Neuronal stem cell (in vitro differentiated cells): Measurements from ENCODE around the gene NUBPL.

Experiments
- DNase-seq: peaks from one replicate; pipeline ENCODE4 v3.0.0-alpha.2; 2013; ENCODE audit warnings: low spot score
- H2AFZ ChIP-seq: one replicate; pipeline ENCODE4 v1.6.1; 2013; ENCODE audit warnings: mild to moderate bottlenecking, low read length, inconsistent platforms
- H2AK5ac ChIP-seq: 2 replicates; pipeline ENCODE4 v1.6.1; 2013; ENCODE audit warnings: low read depth, mild to moderate bottlenecking, inconsistent platforms, low read length, moderate library complexity, mixed read lengths
- H2BK120ac ChIP-seq: 2 replicates; pipeline ENCODE4 v1.6.1; 2013; ENCODE audit warnings: low read depth, mild to moderate bottlenecking, inconsistent platforms, low read length, moderate library complexity, mixed read lengths
- H2BK12ac ChIP-seq: one replicate; pipeline ENCODE4 v1.6.1; 2013; ENCODE audit warnings: low read length, inconsistent platforms
- H2BK15ac ChIP-seq: 2 replicates; pipeline ENCODE4 v1.6.1; 2013; ENCODE audit warnings: mild to moderate bottlenecking, low read length, inconsistent platforms, mixed read lengths
- H2BK5ac ChIP-seq: one replicate; pipeline ENCODE4 v1.6.1; 2013; ENCODE audit warnings: inconsistent platforms, mild to moderate bottlenecking, low read length, moderate library complexity
- H3K14ac ChIP-seq: one replicate; pipeline ENCODE4 v1.6.1; 2013; ENCODE audit warnings: low read length, inconsistent platforms
- H3K18ac ChIP-seq: 2 replicates; pipeline ENCODE4 v1.6.1; 2013; ENCODE audit warnings: low read length, inconsistent platforms
- H3K23ac ChIP-seq: 2 replicates; pipeline ENCODE4 v1.6.1; 2013; ENCODE audit warnings: low read depth, mild to moderate bottlenecking, mixed read lengths, low read length, inconsistent platforms; ENCODE audit not compliant: poor library complexity
- H3K27ac ChIP-seq: replicated peaks from 3 replicates; pipeline ENCODE4 v1.5.1; 2013; ENCODE audit warnings: low read length, inconsistent platforms
- H3K27me3 ChIP-seq, 3 experiments: 2 replicates each; pipeline ENCODE4 v1.6.1; 2013; ENCODE audit warnings: low read length in 3 of 3, mild to moderate bottlenecking in 2 of 3, inconsistent platforms in 1 of 3, low read depth in 1 of 3, mixed read lengths in 1 of 3, moderate library complexity in 1 of 3; ENCODE audit not compliant: control insufficient read depth in 3 of 3, insufficient read depth in 3 of 3
- H3K36me3 ChIP-seq, 2 donors: replicated peaks in 1 of 2; 2 replicates each; pipeline ENCODE4 v1.6.1; 2013; ENCODE audit warnings: low read length in 2 of 2; ENCODE audit not compliant: control insufficient read depth in 2 of 2, insufficient read depth in 2 of 2
- H3K4ac ChIP-seq: 2 replicates; pipeline ENCODE4 v1.6.1; 2013; ENCODE audit warnings: inconsistent platforms, mild to moderate bottlenecking, low read length, moderate library complexity
- H3K4me1 ChIP-seq, 2 donors: 1 replicate in 1 of 2; 2 replicates in 1 of 2; pipeline ENCODE4 v1.6.1; 2013; ENCODE audit warnings: low read length in 2 of 2, low read depth in 1 of 2; ENCODE audit not compliant: control insufficient read depth in 2 of 2, insufficient read depth in 1 of 2
- H3K4me2 ChIP-seq: one replicate; pipeline ENCODE4 v1.6.1; 2013; ENCODE audit warnings: mild to moderate bottlenecking, low read length, inconsistent platforms; ENCODE audit not compliant: insufficient read depth, poor library complexity, severe bottlenecking
- H3K4me3 ChIP-seq, 2 donors: 2 replicates each; pipeline ENCODE4 v1.5.1; 2013; ENCODE audit warnings: low read length in 2 of 2, mild to moderate bottlenecking in 2 of 2, inconsistent platforms in 1 of 2, moderate library complexity in 1 of 2
- H3K79me1 ChIP-seq: one replicate; pipeline ENCODE4 v1.6.1; 2013; ENCODE audit warnings: low read depth, mild to moderate bottlenecking, inconsistent platforms, low read length, moderate library complexity
- H3K9ac ChIP-seq: one replicate; pipeline ENCODE4 v1.6.1; 2013; ENCODE audit warnings: mild to moderate bottlenecking, low read depth, low read length, inconsistent platforms; ENCODE audit not compliant: poor library complexity
- H3K9me3 ChIP-seq, 2 donors: replicated peaks in 1 of 2; 2 replicates each; pipeline versions ENCODE3 to v1.6.1; 2013; ENCODE audit warnings: low read length in 2 of 2, mild to moderate bottlenecking in 2 of 2, inconsistent platforms in 1 of 2, low read depth in 1 of 2, mixed read lengths in 1 of 2, moderate library complexity in 1 of 2; ENCODE audit not compliant: control insufficient read depth in 2 of 2, insufficient read depth in 1 of 2
- H4K8ac ChIP-seq: one replicate; pipeline ENCODE4 v1.6.1; 2013; ENCODE audit warnings: low read depth, mild to moderate bottlenecking, inconsistent platforms, low read length, moderate library complexity
- H4K91ac ChIP-seq: one replicate; pipeline ENCODE4 v1.6.1; 2013; ENCODE audit warnings: low read length, low read depth, mild to moderate bottlenecking, inconsistent platforms; ENCODE audit not compliant: poor library complexity
- WGBS, 2 donors: extraction: QIAGEN DNeasy Blood & Tissue Kit; methylation state at CpG; one replicate each; pipeline ENCODE4 v1.1.7; 2013; ENCODE audit warnings: missing lambda C conversion rate in 2 of 2, mixed read lengths in 1 of 2; ENCODE audit not compliant: insufficient read length in 2 of 2, insufficient replicate concordance in 1 of 2; ENCODE audit errors: extremely low coverage in 2 of 2; 5-methylcytosine and 5-hydroxymethylcytosine counted together

The NUBPL gene

GRCh38 chr14:31682768-31683167 is 121.6 kb downstream of the NUBPL start:
- Histone ChIP-seq H2BK5ac (no peak overlapping the region), H2AFZ (no peak overlapping the region), H2AK5ac (no peak overlapping the region), H2BK12ac (no peak overlapping the region), H2BK120ac (no peak overlapping the region), H3K4me2 (no peak overlapping the region), H3K4ac (no peak overlapping the region), H3K36me3 (no peaks in the 10 kb centered on the region), H3K18ac (no peak overlapping the region), H3K9me3 (no peaks in the 10 kb centered on the region), H3K79me1 (no peaks in the 10 kb centered on the region), H3K27me3 (no peaks in the 10 kb centered on the region), H3K27ac (no peak overlapping the region), H3K4me1 (no peaks in the 10 kb centered on the region), H4K8ac (no peak overlapping the region), H3K23ac (no peak overlapping the region), H3K14ac (no peak overlapping the region), H3K9ac (no peak overlapping the region), H2BK15ac (no peak overlapping the region), H3K4me3 (no peak overlapping the region), H4K91ac (no peak overlapping the region)
- DNase-seq = no peak
- WGBS, 2 donors = no CpG with 5 or more reads among the region's 2 CpGs

GRCh38 chr14:31687726-31688125 is 126.5 kb downstream of the NUBPL start:
- Histone ChIP-seq H3K4me1 (peaks cover 0 to 5% of the 10 kb centered on the region in 2 donors), H3K14ac (no peak overlapping the region), H2BK12ac (no peak overlapping the region), H3K4ac (no peak overlapping the region), H3K79me1 (no peaks in the 10 kb centered on the region), H3K18ac (no peak overlapping the region), H3K9me3 (no peaks in the 10 kb centered on the region), H3K27ac (no peak overlapping the region), H2BK120ac (no peak overlapping the region), H3K36me3 (no peaks in the 10 kb centered on the region), H4K8ac (no peak overlapping the region), H2AFZ (no peak overlapping the region), H3K27me3 (no peaks in the 10 kb centered on the region), H3K4me3 (no peak overlapping the region), H3K4me2 (no peak overlapping the region), H2AK5ac (no peak overlapping the region), H3K9ac (no peak overlapping the region), H2BK15ac (no peak overlapping the region), H3K23ac (no peak overlapping the region), H2BK5ac (no peak overlapping the region), H4K91ac (no peak overlapping the region)
- WGBS, 2 donors = no CpG with 5 or more reads among the region's 1 CpG
- DNase-seq = no peak

GRCh38 chr14:31690056-31690455 is 128.9 kb downstream of the NUBPL start:
- no peak overlapping the region for H4K91ac ChIP-seq
- peaks cover 0 to 5% of the 10 kb centered on the region in 2 donors for H3K4me1 ChIP-seq
- H2AK5ac ChIP-seq = no peak overlapping the region
- H3K79me1 ChIP-seq = no peaks in the 10 kb centered on the region
- no peaks in the 10 kb centered on the region for H3K27me3 ChIP-seq
- H3K9me3 ChIP-seq = no peaks in the 10 kb centered on the region
- no peak overlapping the region for H2BK120ac ChIP-seq
- no peak overlapping the region for H3K4me3 ChIP-seq
- H3K27ac ChIP-seq = no peak overlapping the region
- no peak overlapping the region for H3K23ac ChIP-seq
- no peak overlapping the region for H2BK12ac ChIP-seq
- no peak overlapping the region for H3K4me2 ChIP-seq
- H3K18ac ChIP-seq = no peak overlapping the region
- DNase-seq = no peak
- H4K8ac ChIP-seq = no peak overlapping the region
- H3K36me3 ChIP-seq = no peaks in the 10 kb centered on the region
- no peak overlapping the region for H3K14ac ChIP-seq
- no peak overlapping the region for H2BK5ac ChIP-seq
- H3K9ac ChIP-seq = no peak overlapping the region
- no peak overlapping the region for H2BK15ac ChIP-seq
- H3K4ac ChIP-seq = no peak overlapping the region
- H2AFZ ChIP-seq = no peak overlapping the region
- no CpG with 5 or more reads among the region's 3 CpGs for WGBS, 2 donors

- no peak overlapping the region for H2BK120ac ChIP-seq
- H3K27me3 ChIP-seq = no peaks in the 10 kb centered on the region
- no peaks in the 10 kb centered on the region for H3K9me3 ChIP-seq
- H3K27ac ChIP-seq = no peak overlapping the region
- no CpG with 5 or more reads among the region's 1 CpG for WGBS, 2 donors
- no peak overlapping the region for H3K18ac ChIP-seq
- H3K4me3 ChIP-seq = no peak overlapping the region
- H2BK15ac ChIP-seq = no peak overlapping the region
- no peaks in the 10 kb centered on the region for H3K36me3 ChIP-seq
- no peak overlapping the region for H2BK5ac ChIP-seq
- no peak overlapping the region for H2BK12ac ChIP-seq
- no peak overlapping the region for H3K4ac ChIP-seq
- H3K9ac ChIP-seq = no peak overlapping the region
- peaks cover 0 to 5% of the 10 kb centered on the region in 2 donors for H3K4me1 ChIP-seq
- no peak overlapping the region for H4K8ac ChIP-seq
- no peaks in the 10 kb centered on the region for H3K79me1 ChIP-seq
- no peak overlapping the region for H4K91ac ChIP-seq
- no peak overlapping the region for H2AK5ac ChIP-seq
- no peak for DNase-seq
- H3K14ac ChIP-seq = no peak overlapping the region
- H3K23ac ChIP-seq = no peak overlapping the region
- H3K4me2 ChIP-seq = no peak overlapping the region
- no peak overlapping the region for H2AFZ ChIP-seq
These were observed 131.2 kb downstream of the NUBPL start for GRCh38 chr14:31692376-31692781.
